Measurements from ENCODE around the gene SLC37A3.

DNA sequence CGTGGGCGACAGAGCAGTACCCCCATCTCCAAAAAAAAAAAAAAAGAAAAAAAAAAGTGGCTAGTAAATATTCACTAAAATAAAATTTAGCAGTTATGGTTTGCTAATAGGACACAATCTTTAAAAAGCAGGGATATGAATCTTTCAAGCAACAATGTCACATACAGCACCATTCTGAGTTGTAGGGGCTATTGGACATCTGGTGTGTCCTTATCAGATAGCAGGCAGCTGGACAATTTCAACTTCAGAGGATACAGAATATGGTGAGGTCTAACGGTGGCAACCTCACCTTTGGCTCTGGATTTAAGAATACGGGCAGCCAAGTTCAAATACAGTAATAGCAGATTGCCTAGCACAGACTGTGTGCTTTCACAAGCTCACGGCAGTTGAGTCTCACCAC, 51.1 kb downstream of the SLC37A3 start:
- no peak for TF ChIP-seq EZH2phosphoT487 (IDR thresholded peaks at IDR 0.05; ENCODE audit: borderline replicate concordance)
- TF ChIP-seq, protein P1, sequence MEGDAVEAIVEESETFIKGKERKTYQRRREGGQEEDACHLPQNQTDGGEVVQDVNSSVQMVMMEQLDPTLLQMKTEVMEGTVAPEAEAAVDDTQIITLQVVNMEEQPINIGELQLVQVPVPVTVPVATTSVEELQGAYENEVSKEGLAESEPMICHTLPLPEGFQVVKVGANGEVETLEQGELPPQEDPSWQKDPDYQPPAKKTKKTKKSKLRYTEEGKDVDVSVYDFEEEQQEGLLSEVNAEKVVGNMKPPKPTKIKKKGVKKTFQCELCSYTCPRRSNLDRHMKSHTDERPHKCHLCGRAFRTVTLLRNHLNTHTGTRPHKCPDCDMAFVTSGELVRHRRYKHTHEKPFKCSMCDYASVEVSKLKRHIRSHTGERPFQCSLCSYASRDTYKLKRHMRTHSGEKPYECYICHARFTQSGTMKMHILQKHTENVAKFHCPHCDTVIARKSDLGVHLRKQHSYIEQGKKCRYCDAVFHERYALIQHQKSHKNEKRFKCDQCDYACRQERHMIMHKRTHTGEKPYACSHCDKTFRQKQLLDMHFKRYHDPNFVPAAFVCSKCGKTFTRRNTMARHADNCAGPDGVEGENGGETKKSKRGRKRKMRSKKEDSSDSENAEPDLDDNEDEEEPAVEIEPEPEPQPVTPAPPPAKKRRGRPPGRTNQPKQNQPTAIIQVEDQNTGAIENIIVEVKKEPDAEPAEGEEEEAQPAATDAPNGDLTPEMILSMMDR (conservative IDR thresholded peaks at IDR 0.05; ENCODE audit: low read length): no peak

All from Loucy (cell line).